SU-DHL-6 (cell line): ENCODE data around the gene OR10AD1.

Experiments used
- H2AFZ ChIP-seq: fragments of 200-600 bp; sonication (generic); 2 replicates; pipeline ENCODE4 v1.6.1; 2014; ENCODE audit warnings: low read depth, mild to moderate bottlenecking, moderate library complexity, mixed read lengths, antibody characterized with exemption, low read length; ENCODE audit not compliant: severe bottlenecking
- H3F3A ChIP-seq: fragments of 200-600 bp; shearing (Covaris generic); 2 replicates; pipeline ENCODE4 v1.6.0; 2016; ENCODE audit warnings: antibody characterized with exemption, mild to moderate bottlenecking; ENCODE audit not compliant: insufficient read depth
- H3K27ac ChIP-seq: fragments of 200-600 bp; sonication (generic); 2 replicates; pipeline ENCODE4 v1.5.1; 2016; ENCODE audit warnings: low read depth, mild to moderate bottlenecking, low read length, moderate library complexity, mixed read lengths
- H3K27me3 ChIP-seq: fragments of 200-600 bp; sonication (generic), shearing (Covaris generic); 2 replicates; pipeline ENCODE4 v1.6.0; 2014; ENCODE audit warnings: mild to moderate bottlenecking, low read length
- H3K36me3 ChIP-seq: fragments of 200-600 bp; sonication (generic); 2 replicates; pipeline ENCODE4 v1.6.1; 2014; ENCODE audit warnings: mild to moderate bottlenecking, low read length, mixed read lengths
- H3K4me2 ChIP-seq: fragments of 300-600, 200-600 bp; shearing (Covaris generic), sonication (generic); 2 replicates; pipeline ENCODE4 v1.6.0; 2014; ENCODE audit warnings: low read length, low read depth, mild to moderate bottlenecking; ENCODE audit not compliant: poor library complexity, severe bottlenecking
- H3K4me3 ChIP-seq: fragments of 200-600 bp; sonication (generic); 2 replicates; pipeline ENCODE4 v1.5.1; 2014; ENCODE audit warnings: antibody characterized with exemption, low read length, mild to moderate bottlenecking, mixed read lengths; ENCODE audit not compliant: insufficient read depth, poor library complexity, severe bottlenecking
- H3K79me2 ChIP-seq: fragments of 200-600 bp; sonication (generic); 2 replicates; pipeline ENCODE4 v1.6.1; 2014; ENCODE audit warnings: mild to moderate bottlenecking, low read length, moderate library complexity; ENCODE audit not compliant: insufficient read depth
- H3K9ac ChIP-seq: fragments of 200-600 bp; sonication (generic); 2 replicates; pipeline ENCODE4 v1.7.0; 2014; ENCODE audit warnings: mild to moderate bottlenecking, low read length
- H3K9me2 ChIP-seq: fragments of 200-600 bp; sonication (generic); replicated peaks from 2 replicates; pipeline ENCODE4 v1.6.1; 2014; ENCODE audit warnings: low read length; ENCODE audit not compliant: insufficient read depth
- H3K9me3 ChIP-seq: fragments of 200-600 bp; sonication (generic); 2 replicates; pipeline ENCODE4 v1.6.1; 2014; ENCODE audit warnings: low read length, mixed read lengths; ENCODE audit not compliant: insufficient read depth
- H4K20me1 ChIP-seq: fragments of 200-600 bp; sonication (generic); 2 replicates; pipeline ENCODE4 v1.6.1; 2014; ENCODE audit warnings: low read depth, mild to moderate bottlenecking, antibody characterized with exemption, low read length, moderate library complexity, mixed read lengths
- CTCF ChIP-seq: fragments of 200-600 bp; sonication (generic); IDR thresholded peaks from one replicate; pipeline ENCODE4 v1.5.1; 2017; ENCODE audit warnings: antibody characterized with exemption, mild to moderate bottlenecking, low read length, moderate library complexity; ENCODE audit not compliant: insufficient read depth, poor library complexity, severe bottlenecking
- EZH2phosphoT487 ChIP-seq: fragments of 200-600 bp; sonication (generic), shearing (Covaris generic); conservative IDR thresholded peaks from 2 replicates; pipeline ENCODE4 v1.6.1; 2018; ENCODE audit warnings: mild to moderate bottlenecking, antibody characterized with exemption, low read length, moderate library complexity, mixed read lengths

The OR10AD1 gene

GRCh38 chr12:48203192-48203591, at the start of gene OR10AD1:
OR10AD1 (minus strand) TSS chr12:48203292; CDS start chr12:48203292, 0 bp downstream.
- no peaks in the 10 kb centered on the region for H3K9me3 ChIP-seq
- no peak within 1 kb of the TSS for H3K27ac ChIP-seq
- H3K9me2 ChIP-seq: no peaks in the 10 kb centered on the region
- no peak within 1 kb of the TSS for H3K9ac ChIP-seq
- no peaks in the 10 kb centered on the region for H3K36me3 ChIP-seq
- H3K27me3 ChIP-seq: no peaks in the 10 kb centered on the region
- no peaks in the 10 kb centered on the region for H3F3A ChIP-seq
- H3K4me2 ChIP-seq: no peak within 1 kb of the TSS
- H2AFZ ChIP-seq: no peak within 1 kb of the TSS
- H4K20me1 ChIP-seq: no peaks in the 10 kb centered on the region
- TF ChIP-seq EZH2phosphoT487 (no peak), CTCF (no peak)
- H3K4me3 ChIP-seq: no peak within 1 kb of the TSS
- no peaks in the 10 kb centered on the region for H3K79me2 ChIP-seq

- no peaks in the 10 kb centered on the region for H3K9me2 ChIP-seq
- no peak overlapping the region for H2AFZ ChIP-seq
- no peak overlapping the region for H3K4me3 ChIP-seq
- H3F3A ChIP-seq: no peaks in the 10 kb centered on the region
- no peaks in the 10 kb centered on the region for H4K20me1 ChIP-seq
- H3K27ac ChIP-seq: no peak overlapping the region
- H3K9ac ChIP-seq: no peak overlapping the region
- H3K36me3 ChIP-seq: no peaks in the 10 kb centered on the region
- no peaks in the 10 kb centered on the region for H3K79me2 ChIP-seq
- H3K27me3 ChIP-seq: no peaks in the 10 kb centered on the region
- no peaks in the 10 kb centered on the region for H3K9me3 ChIP-seq
- H3K4me2 ChIP-seq: no peak overlapping the region
- TF ChIP-seq CTCF (no peak), EZH2phosphoT487 (no peak)
These were observed 44.3 kb upstream of the OR10AD1 start for GRCh38 chr12:48247181-48247966.

GRCh38 chr12:48237162-48237561, 34.1 kb upstream of the OR10AD1 start:
- H3K9ac ChIP-seq: no peak overlapping the region
- H4K20me1 ChIP-seq: no peaks in the 10 kb centered on the region
- H2AFZ ChIP-seq: no peak overlapping the region
- no peak overlapping the region for H3K27ac ChIP-seq
- no peaks in the 10 kb centered on the region for H3K36me3 ChIP-seq
- TF ChIP-seq CTCF (no peak), EZH2phosphoT487 (no peak)
- H3F3A ChIP-seq: no peaks in the 10 kb centered on the region
- no peaks in the 10 kb centered on the region for H3K79me2 ChIP-seq
- H3K9me3 ChIP-seq: no peaks in the 10 kb centered on the region
- H3K4me2 ChIP-seq: no peak overlapping the region
- H3K4me3 ChIP-seq: no peak overlapping the region
- H3K27me3 ChIP-seq: no peaks in the 10 kb centered on the region
- H3K9me2 ChIP-seq: no peaks in the 10 kb centered on the region
